Measurements from ENCODE around the gene ISM2.

GRCh38 chr14:77457115-77457521, 41.5 kb downstream of the ISM2 start:
- no peak for TF ChIP-seq CTCF (IDR thresholded peaks at IDR 0.05; ENCODE audit: low read depth, low read length)
- no peak for TF ChIP-seq POLR2A (IDR thresholded peaks at IDR 0.05; ENCODE audit: extremely low read depth, insufficient read length)

Measured in NB4 (cell line).